ENCODE data around the gene DUS1L.

DNA sequence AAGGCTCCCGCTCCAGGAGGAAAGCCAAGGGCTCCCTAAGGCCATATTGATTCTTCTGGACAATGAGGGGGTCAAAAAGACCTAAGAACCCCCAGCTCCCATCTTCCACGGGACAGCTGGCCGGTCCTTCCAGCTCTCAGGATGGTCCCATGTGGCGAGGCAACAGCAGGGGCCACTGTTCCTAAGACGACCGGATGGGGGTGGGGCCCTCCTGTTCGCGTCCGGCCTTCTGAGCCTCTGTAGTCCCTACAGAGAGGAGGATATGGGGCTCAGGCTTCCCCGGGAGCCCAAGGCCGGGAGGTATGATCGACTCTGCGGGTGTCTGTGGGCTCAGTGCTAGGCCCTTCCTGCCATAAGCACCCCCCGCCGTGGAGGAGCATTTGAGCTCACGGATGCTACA is 22.1 kb downstream of the DUS1L start:
- TF ChIP-seq, protein P1, sequence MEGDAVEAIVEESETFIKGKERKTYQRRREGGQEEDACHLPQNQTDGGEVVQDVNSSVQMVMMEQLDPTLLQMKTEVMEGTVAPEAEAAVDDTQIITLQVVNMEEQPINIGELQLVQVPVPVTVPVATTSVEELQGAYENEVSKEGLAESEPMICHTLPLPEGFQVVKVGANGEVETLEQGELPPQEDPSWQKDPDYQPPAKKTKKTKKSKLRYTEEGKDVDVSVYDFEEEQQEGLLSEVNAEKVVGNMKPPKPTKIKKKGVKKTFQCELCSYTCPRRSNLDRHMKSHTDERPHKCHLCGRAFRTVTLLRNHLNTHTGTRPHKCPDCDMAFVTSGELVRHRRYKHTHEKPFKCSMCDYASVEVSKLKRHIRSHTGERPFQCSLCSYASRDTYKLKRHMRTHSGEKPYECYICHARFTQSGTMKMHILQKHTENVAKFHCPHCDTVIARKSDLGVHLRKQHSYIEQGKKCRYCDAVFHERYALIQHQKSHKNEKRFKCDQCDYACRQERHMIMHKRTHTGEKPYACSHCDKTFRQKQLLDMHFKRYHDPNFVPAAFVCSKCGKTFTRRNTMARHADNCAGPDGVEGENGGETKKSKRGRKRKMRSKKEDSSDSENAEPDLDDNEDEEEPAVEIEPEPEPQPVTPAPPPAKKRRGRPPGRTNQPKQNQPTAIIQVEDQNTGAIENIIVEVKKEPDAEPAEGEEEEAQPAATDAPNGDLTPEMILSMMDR (IDR thresholded peaks at IDR 0.05) = no peak
- no peak for TF ChIP-seq ZFX (IDR thresholded peaks at IDR 0.05; ENCODE audit: borderline replicate concordance)

All from 22Rv1 (cell line).